ENCODE data around the gene BAHCC1. TPM values are rescaled to one million over a fixed set of nuclear protein-coding genes. Genes with fewer than 3 reads are reported as not detected.
A peak's percentile ranks its signal among the peaks of the same experiment; 100 is the strongest.
"Not testable (repeated sequence)": the region's sequence is repeated elsewhere in the genome, so short reads cannot be mapped to it uniquely, and the experiment has no call there.

Gene BAHCC1
- total RNA-seq (2014; rRNA removed; shearing (Covaris generic)) = 15.4 and 19.1 TPM in 2 replicates
- 64.9 and 83.0 TPM in 2 replicates for polyA plus RNA-seq (2015; cell fraction: cytosol; rRNA removed)
- polyA plus RNA-seq (2015; cell fraction: nucleus; rRNA removed) = 202 and 203 TPM in 2 replicates

DNA sequence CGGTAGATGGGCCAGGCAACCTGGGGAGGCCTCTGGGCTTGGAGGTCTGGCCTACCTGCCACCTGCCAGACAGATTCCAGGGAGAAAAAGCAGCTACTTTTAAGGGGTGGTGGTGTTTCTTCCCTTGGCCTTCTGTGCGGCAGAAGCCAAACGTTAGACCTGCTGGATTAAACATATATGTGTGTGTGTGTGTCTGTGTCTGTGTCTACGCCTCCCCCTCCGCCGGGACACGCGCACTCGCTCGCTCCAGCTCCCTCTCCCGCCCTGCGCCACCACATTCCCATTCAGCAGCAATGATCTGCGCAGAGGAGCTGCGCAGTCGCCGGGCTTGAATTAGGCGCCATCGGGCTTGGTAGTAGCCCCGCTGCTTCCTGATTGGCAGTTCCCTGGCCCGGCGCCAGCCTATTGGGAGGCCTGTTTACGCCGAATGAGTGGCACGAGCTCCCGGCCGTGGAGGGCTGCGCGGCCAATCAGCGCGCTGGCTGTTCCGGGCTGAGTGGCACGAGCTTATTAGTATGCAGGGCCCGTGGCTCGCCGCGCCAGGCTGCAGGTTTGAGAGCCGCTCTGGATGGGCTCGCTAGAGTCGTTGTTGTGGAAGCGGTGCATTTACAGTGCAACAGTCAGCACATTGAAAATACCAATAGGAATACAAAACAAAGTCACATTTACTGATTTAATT, at the start of gene BAHCC1:
Gene BAHCC1 (plus strand): TSS at position 537 of the 679 bp plus-strand sequence. CDS start 4,283 bp downstream, outside the sequence.
- DNase-seq (ENCODE audit: low read depth, low spot score) = peak; percentile 100
- in situ Hi-C loops (cut with HindIII; ENCODE audit: low pct_unique_long_range_greater_than_20kb, low sequenced_read_pairs) = loop anchor here (10.0 kb wide), 1 partner anchor 120 kb away; the partner anchor contains the start of gene ACTG1

GRCh38 chr17:81346090-81346907, 49.0 kb upstream of the BAHCC1 start:
- in situ Hi-C loops (cut with HindIII; ENCODE audit: low pct_unique_long_range_greater_than_20kb, low sequenced_read_pairs) = no loop called here
- DNase-seq (ENCODE audit: low read depth, low spot score) = peak; percentile 99

DNA sequence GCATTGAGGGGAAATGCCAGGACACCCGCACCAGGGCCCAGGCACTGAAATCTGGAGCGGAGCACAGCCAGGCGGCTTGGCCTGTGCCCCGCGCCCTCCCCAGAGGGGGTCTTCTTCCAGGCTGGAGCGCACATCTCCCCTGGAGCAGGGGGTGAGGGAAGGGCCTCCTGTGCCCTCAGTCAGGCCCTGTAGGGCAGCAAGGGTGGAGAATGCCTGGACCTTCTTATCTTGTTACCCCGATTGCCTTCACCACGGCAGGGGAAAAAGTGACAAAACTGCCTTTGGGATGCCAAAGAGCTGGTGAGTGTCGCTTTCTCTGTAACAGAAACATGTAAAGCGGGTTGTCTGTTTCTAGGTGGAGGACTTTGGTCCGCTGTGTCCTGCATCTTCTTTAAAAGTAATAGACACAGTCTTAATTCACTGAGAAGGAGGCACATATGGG, 48.3 kb upstream of the BAHCC1 start:
- no peak for DNase-seq (ENCODE audit: low read depth, low spot score)
- in situ Hi-C loops (cut with HindIII; ENCODE audit: low pct_unique_long_range_greater_than_20kb, low sequenced_read_pairs) = no loop called here

DNA sequence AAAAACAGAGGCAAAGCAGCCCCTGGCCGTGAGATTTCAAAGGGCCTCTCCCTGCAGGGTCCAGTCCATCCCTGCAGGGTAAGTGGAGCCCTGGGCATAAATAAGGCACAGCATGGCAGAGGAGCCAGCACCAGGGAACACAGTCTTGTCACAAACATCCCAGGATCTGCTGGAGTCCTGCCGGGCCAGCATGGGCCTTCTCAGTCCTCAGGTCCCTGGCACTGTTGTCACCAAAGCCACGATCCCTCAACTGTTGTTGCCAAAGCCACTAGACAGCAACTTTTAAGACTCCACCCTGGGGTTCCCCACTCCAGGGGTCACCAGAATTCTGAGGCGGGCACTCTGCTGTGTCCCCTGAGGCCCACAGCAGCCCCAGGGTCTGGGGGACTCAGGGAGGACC, 47.8 kb upstream of the BAHCC1 start:
- in situ Hi-C loops (cut with HindIII; ENCODE audit: low pct_unique_long_range_greater_than_20kb, low sequenced_read_pairs) = no loop called here
- DNase-seq (ENCODE audit: low read depth, low spot score) = no peak

DNA sequence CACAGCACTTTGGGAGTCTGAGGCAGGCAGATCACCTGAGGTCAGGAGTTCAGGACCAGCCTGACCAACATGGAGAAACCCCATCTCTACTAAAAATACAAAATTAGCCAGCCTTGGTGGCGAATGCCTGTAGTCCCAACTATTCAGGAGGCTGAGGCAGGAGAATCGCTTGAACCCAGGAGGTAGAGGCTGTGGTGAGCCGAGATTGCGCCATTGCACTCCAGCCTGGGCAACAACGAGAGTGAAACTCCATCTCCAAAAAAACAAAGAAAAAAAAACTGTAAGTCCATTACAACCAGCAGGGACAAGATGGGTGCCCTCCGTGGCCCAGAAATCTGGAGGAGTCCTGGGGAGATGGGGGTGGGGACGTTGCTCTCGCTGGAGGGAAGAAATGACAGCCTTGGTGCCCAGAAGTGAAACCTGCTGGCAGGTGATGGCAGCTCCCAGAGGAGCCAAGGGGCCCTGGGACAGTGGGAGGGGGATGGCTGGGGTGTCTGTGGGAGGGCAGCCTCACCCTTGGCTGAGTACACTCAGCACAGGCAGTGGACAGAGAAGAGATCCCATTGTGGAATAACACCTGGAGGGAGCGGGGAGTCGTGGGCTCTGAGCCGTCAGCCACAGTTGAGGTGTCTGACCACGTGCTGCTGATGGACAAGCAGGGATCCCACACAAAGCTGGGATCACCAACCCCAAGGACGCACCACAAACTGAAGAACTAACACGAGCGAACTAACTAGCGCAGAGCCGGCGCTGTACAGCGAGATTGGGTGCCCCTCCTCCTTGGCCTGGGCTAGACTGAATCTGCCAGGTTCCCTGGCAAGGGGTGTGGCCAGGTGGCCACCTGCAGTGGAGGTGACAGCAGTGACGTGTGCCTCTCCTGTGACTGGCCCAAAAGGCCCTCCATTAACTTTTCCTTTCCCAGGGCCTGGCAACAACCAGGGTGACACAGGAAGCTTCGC, 46.9 kb upstream of the BAHCC1 start:
- in situ Hi-C loops (cut with HindIII; ENCODE audit: low pct_unique_long_range_greater_than_20kb, low sequenced_read_pairs) = no loop called here
- DNase-seq (ENCODE audit: low read depth, low spot score) = no peak

- in situ Hi-C loops (cut with HindIII; ENCODE audit: low pct_unique_long_range_greater_than_20kb, low sequenced_read_pairs) = no loop called here
- no peak for DNase-seq (ENCODE audit: low read depth, low spot score)
These were observed 45.6 kb upstream of the BAHCC1 start for GRCh38 chr17:81349397-81350319.

GRCh38 chr17:81350320-81350890, 44.9 kb upstream of the BAHCC1 start:
- no peak for DNase-seq (ENCODE audit: low read depth, low spot score)
- in situ Hi-C loops (cut with HindIII; ENCODE audit: low pct_unique_long_range_greater_than_20kb, low sequenced_read_pairs) = no loop called here

DNA sequence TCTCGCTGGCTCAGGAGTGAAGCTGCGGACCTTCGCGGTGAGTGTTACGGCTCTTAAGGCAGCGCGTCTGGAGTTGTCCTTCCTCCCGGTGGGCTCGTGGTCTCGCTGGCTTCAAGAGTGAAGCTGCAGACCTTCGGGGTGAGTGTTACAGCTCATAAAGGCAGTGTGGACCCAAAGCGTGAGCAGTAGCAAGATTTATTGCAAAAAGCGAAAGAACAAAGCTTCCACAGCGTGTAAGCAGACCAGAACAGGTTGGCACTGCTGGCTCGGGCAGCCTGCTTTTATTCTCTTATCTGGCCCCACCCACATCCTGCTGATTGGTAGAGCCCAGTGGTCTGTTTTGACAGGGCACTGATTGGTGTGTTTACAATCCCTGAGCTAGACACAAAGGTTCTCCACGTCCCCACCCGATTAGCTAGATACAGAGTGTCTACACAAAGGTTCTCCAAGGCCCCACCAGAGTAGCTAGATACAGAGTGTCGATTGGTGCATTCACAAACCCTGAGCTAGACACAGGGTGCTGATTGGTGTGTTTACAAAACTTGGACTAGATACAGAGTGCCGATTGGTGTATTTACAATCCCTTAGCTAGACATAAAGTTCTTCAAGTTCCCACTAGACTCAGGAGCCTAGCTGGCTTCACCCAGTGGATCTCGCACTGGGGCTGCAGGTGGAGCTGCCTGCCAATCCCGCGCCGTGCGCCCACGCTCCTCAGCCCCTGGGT, 43.8 kb upstream of the BAHCC1 start:
- DNase-seq (ENCODE audit: low read depth, low spot score); in situ Hi-C loops (cut with HindIII; ENCODE audit: low pct_unique_long_range_greater_than_20kb, low sequenced_read_pairs): not testable (repeated sequence)

DNA sequence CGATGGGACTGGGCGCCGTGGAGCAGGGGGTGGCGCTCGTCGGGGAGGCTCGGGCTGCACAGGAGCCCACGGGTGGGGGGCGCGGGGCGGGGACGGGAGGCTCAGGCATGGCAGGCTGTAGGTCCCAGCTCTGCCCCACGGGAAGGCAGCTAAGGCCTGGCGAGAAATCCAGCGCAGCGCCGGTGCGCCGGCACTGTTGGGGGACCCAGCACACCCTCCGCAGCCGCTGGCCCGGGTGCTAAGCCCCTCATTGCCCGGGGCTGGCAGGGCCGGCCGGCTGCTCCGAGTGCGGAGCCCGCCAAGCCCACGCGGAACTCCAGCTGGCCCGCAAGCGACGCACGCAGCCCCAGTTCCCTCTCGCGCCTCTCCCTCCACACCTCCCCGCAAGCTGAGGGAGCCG, 43.2 kb upstream of the BAHCC1 start:
- DNase-seq (ENCODE audit: low read depth, low spot score); in situ Hi-C loops (cut with HindIII; ENCODE audit: low pct_unique_long_range_greater_than_20kb, low sequenced_read_pairs): not testable (repeated sequence)

- in situ Hi-C loops (cut with HindIII; ENCODE audit: low pct_unique_long_range_greater_than_20kb, low sequenced_read_pairs) = no loop called here
- DNase-seq (ENCODE audit: low read depth, low spot score) = no peak
These were observed 40.9 kb upstream of the BAHCC1 start for GRCh38 chr17:81354252-81354953.

- in situ Hi-C loops (cut with HindIII; ENCODE audit: low pct_unique_long_range_greater_than_20kb, low sequenced_read_pairs) = no loop called here
- no peak for DNase-seq (ENCODE audit: low read depth, low spot score)
These were observed 40.3 kb upstream of the BAHCC1 start for GRCh38 chr17:81354954-81355347.

DNA sequence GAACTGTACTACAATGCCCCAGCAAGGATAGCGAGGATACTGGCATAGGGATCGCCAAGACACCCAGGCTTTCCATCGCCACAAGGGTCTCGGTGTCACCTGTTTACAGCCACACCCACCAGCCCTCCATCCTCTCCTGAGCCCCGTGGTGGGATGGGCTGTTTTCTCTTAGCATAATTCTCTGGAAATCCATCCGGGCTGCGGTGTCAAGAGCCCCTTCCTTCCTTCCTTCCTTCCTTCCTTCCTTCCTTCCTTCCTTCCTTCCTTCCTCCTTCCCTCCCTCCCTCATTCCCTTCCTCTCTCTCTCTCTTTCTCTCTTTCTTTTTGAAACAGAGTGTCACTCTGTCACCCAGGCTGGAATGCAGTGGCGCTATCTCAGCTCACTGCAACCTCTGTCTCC, 36.0 kb upstream of the BAHCC1 start:
- no peak for DNase-seq (ENCODE audit: low read depth, low spot score)
- in situ Hi-C loops (cut with HindIII; ENCODE audit: low pct_unique_long_range_greater_than_20kb, low sequenced_read_pairs) = no loop called here

DNA sequence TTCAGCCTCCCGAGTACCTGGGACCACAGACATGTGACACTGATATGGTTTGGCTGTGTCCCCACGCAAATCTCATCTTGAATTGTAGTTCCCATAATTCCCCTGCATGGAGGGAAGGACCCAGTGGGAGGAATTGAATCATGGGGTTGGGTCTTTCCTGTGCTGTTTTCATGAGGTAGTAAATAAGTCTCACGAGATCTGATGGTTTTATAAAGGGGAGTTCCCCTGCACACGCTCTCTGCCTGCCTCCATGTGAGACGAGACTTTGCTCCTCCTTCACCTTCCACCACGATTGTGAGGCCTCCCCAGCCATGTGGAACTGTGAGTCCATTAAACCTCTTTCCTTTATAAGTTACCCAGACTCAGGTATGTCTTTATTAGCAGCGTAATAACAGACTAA, 33.3 kb upstream of the BAHCC1 start:
- in situ Hi-C loops (cut with HindIII; ENCODE audit: low pct_unique_long_range_greater_than_20kb, low sequenced_read_pairs) = not testable (repeated sequence)
- DNase-seq (ENCODE audit: low read depth, low spot score) = peak; percentile 81

DNA sequence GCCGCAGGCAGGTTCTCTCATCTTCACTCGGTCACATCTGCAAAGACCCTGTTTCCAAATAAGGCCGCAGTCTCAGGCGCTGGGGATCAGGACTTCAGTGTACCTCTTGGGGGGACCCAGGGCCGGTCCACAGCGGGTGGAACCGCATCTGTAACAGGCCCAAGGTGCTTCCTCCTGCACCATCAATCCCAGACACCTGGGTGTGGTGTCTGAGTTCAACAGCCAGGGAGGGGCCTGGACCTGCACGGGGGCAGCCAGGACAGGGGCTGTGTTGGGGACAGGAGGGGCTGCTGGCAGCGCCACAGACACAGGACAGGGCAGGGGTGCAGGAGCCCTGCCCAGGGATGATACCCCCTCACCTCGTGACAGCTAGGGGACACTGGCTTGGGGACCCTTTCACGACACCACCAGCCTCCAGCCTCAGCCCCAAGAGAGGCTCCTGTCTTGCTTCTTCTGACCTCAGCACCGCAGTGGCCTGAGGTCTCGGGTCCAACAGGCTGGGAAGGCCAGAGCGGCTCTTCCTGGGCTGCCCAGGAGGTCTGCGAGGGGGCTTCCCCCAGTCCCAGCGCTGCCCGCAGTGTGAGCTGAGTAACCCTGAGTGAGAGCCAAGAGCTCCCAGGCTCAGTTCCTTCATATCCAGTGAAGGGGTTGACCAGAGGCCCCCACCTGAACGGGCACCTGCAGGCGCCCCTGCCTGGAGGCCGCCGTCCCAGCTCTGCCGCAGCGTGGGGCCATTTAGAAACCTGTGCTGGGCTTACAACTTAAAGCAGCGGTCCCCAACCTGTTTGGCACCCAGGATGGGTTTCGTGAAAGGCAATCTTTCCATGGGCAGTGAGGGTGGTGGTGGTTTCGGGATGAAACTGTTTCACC, 30.7 kb upstream of the BAHCC1 start:
- in situ Hi-C loops (cut with HindIII; ENCODE audit: low pct_unique_long_range_greater_than_20kb, low sequenced_read_pairs) = no loop called here

More for the DNA sequence above, 30.7 kb upstream of the BAHCC1 start:
- peak; percentile 9 for DNase-seq (ENCODE audit: low read depth, low spot score)
